HTERT RPE-1 (cell line): ENCODE results near the gene ZFP36L1.
"Not testable (repeated sequence)": the region's sequence is repeated elsewhere in the genome, so short reads cannot be mapped to it uniquely, and the experiment has no call there.

Source experiments
- in situ Hi-C: fragments of 300-500 bp; cut with MboI; formaldehyde crosslinking; loops from 4 replicates; pipeline ENCODE4 v1.14.3; 2020; ENCODE audit warnings: low sequenced_read_pairs

The ZFP36L1 gene

GRCh38 chr14:68770051-68770450 lies 22.8 kb downstream of the ZFP36L1 start:
- in situ Hi-C loops: no loop called here

- in situ Hi-C loops: no loop called here
Observed at GRCh38 chr14:68768316-68768715, 24.6 kb downstream of the ZFP36L1 start.

- in situ Hi-C loops: no loop called here
Observed at GRCh38 chr14:68767248-68767645, 25.6 kb downstream of the ZFP36L1 start.

GRCh38 chr14:68766299-68767247 lies 26.3 kb downstream of the ZFP36L1 start:
- in situ Hi-C loops: no loop called here

- in situ Hi-C loops: not testable (repeated sequence)
Observed at GRCh38 chr14:68763843-68764242, 29.0 kb downstream of the ZFP36L1 start.

GRCh38 chr14:68762953-68763764 lies 29.7 kb downstream of the ZFP36L1 start:
- in situ Hi-C loops: no loop called here

GRCh38 chr14:68761391-68761790 lies 31.5 kb downstream of the ZFP36L1 start:
- in situ Hi-C loops: no loop called here

- in situ Hi-C loops: no loop called here
Observed at GRCh38 chr14:68760761-68761160, 32.1 kb downstream of the ZFP36L1 start.

GRCh38 chr14:68759937-68760336 lies 32.9 kb downstream of the ZFP36L1 start:
- in situ Hi-C loops: no loop called here

GRCh38 chr14:68759017-68759560 lies 33.8 kb downstream of the ZFP36L1 start:
- in situ Hi-C loops: no loop called here

GRCh38 chr14:68758301-68758700 lies 34.6 kb downstream of the ZFP36L1 start:
- in situ Hi-C loops: no loop called here

- in situ Hi-C loops: no loop called here
Observed at GRCh38 chr14:68757618-68758081, 35.2 kb downstream of the ZFP36L1 start.

- in situ Hi-C loops: no loop called here
Observed at GRCh38 chr14:68756734-68757133, 36.1 kb downstream of the ZFP36L1 start.

GRCh38 chr14:68756000-68756481 lies 36.8 kb downstream of the ZFP36L1 start:
- in situ Hi-C loops: no loop called here

- in situ Hi-C loops: no loop called here
Observed at GRCh38 chr14:68755016-68755353, 37.9 kb downstream of the ZFP36L1 start.

GRCh38 chr14:68753690-68754089 lies 39.2 kb downstream of the ZFP36L1 start:
- in situ Hi-C loops: no loop called here

- in situ Hi-C loops: no loop called here
Observed at GRCh38 chr14:68752271-68753006, 40.4 kb downstream of the ZFP36L1 start.

GRCh38 chr14:68749487-68750475 lies 43.1 kb downstream of the ZFP36L1 start:
- in situ Hi-C loops: no loop called here

- in situ Hi-C loops: no loop called here
Observed at GRCh38 chr14:68748691-68749090, 44.2 kb downstream of the ZFP36L1 start.
